ENCODE results near the gene SLC25A51.

GRCh38 chr9:37924538-37924937, 20.6 kb upstream of the SLC25A51 start:
- TF ChIP-seq, protein P1, sequence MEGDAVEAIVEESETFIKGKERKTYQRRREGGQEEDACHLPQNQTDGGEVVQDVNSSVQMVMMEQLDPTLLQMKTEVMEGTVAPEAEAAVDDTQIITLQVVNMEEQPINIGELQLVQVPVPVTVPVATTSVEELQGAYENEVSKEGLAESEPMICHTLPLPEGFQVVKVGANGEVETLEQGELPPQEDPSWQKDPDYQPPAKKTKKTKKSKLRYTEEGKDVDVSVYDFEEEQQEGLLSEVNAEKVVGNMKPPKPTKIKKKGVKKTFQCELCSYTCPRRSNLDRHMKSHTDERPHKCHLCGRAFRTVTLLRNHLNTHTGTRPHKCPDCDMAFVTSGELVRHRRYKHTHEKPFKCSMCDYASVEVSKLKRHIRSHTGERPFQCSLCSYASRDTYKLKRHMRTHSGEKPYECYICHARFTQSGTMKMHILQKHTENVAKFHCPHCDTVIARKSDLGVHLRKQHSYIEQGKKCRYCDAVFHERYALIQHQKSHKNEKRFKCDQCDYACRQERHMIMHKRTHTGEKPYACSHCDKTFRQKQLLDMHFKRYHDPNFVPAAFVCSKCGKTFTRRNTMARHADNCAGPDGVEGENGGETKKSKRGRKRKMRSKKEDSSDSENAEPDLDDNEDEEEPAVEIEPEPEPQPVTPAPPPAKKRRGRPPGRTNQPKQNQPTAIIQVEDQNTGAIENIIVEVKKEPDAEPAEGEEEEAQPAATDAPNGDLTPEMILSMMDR (IDR thresholded peaks at IDR 0.05) = no peak
- no peak for TF ChIP-seq POLR2A (IDR thresholded peaks at IDR 0.05)

Data from heart left ventricle (tissue), 13 donors.